HG03575 (cell line): ENCODE results near the gene CWH43.
"Not testable (repeated sequence)": the region's sequence is repeated elsewhere in the genome, so short reads cannot be mapped to it uniquely, and the experiment has no call there.

Source experiments
- ATAC-seq: cut with Tn5 transposase; IDR thresholded peaks from one replicate; pipeline ENCODE4 v1.9.1; 2021; ENCODE audit not compliant: unreplicated experiment, insufficient number of reproducible peaks, low FRiP score; ENCODE audit errors: extremely low read depth

The CWH43 gene

GRCh38 chr4:48970471-48970921 is 15.6 kb upstream of the CWH43 start:
- no peak for ATAC-seq

- no peak for ATAC-seq
Observed at GRCh38 chr4:48974979-48975640, 11.0 kb upstream of the CWH43 start.

- no peak for ATAC-seq
Observed at GRCh38 chr4:48976041-48976440, 10.0 kb upstream of the CWH43 start.

- ATAC-seq, result no peak
Observed at GRCh38 chr4:48979914-48980579, 6.0 kb upstream of the CWH43 start.

- ATAC-seq, result not testable (repeated sequence)
Observed at GRCh38 chr4:48984005-48984404, 2.1 kb upstream of the CWH43 start.

GRCh38 chr4:48985602-48985975 is 486 bp upstream of the CWH43 start:
- no peak for ATAC-seq

GRCh38 chr4:48986654-48987164 is 634 bp downstream of the CWH43 start:
- no peak for ATAC-seq

GRCh38 chr4:48989461-48990203 is 3.6 kb downstream of the CWH43 start:
- ATAC-seq, result no peak

- no peak for ATAC-seq
Observed at GRCh38 chr4:48991357-48991756, 5.3 kb downstream of the CWH43 start.

- no peak for ATAC-seq
Observed at GRCh38 chr4:48997962-48998361, 11.9 kb downstream of the CWH43 start.

GRCh38 chr4:48998440-48998839 is 12.4 kb downstream of the CWH43 start:
- no peak for ATAC-seq

GRCh38 chr4:49000806-49001205 is 14.7 kb downstream of the CWH43 start:
- ATAC-seq, result no peak

GRCh38 chr4:49002931-49003330 is 16.9 kb downstream of the CWH43 start:
- no peak for ATAC-seq

GRCh38 chr4:49018718-49019295 is 32.7 kb downstream of the CWH43 start:
- ATAC-seq, result no peak

GRCh38 chr4:49032440-49033161 is 46.5 kb downstream of the CWH43 start:
- no peak for ATAC-seq

GRCh38 chr4:49036528-49036927 is 50.5 kb downstream of the CWH43 start:
- no peak for ATAC-seq

GRCh38 chr4:49044270-49044669 is 58.2 kb downstream of the CWH43 start:
- no peak for ATAC-seq

- ATAC-seq, result no peak
Observed at GRCh38 chr4:49058306-49058705, 72.2 kb downstream of the CWH43 start.

- no peak for ATAC-seq
Observed at GRCh38 chr4:49063670-49064069, 77.6 kb downstream of the CWH43 start.
